Smooth muscle cell (in vitro differentiated cells): ENCODE results near the gene SLC17A8. TPM values are rescaled to one million over a fixed set of nuclear protein-coding genes. Genes with fewer than 3 reads are reported as not detected.
"Not testable (repeated sequence)": the region's sequence is repeated elsewhere in the genome, so short reads cannot be mapped to it uniquely, and the experiment has no call there.

Experiments used
- DNase-seq: peaks from one replicate; lab custom pipeline; 2025; ENCODE audit not compliant: unreplicated experiment; lab: John Stamatoyannopoulos, UW
- H2AFZ ChIP-seq: fragments of 200-600 bp; sonication (generic); 2 replicates; pipeline ENCODE4 v1.6.0; 2016; ENCODE audit warnings: antibody characterized with exemption, low read depth, mild to moderate bottlenecking
- H3F3A ChIP-seq: fragments of 200-600 bp; sonication (generic); 2 replicates; pipeline ENCODE4 v1.6.0; 2017; ENCODE audit warnings: antibody characterized with exemption, low read depth
- H3K27ac ChIP-seq: fragments of 200-600 bp; sonication (generic); 2 replicates; pipeline ENCODE4 v1.5.1; 2016; ENCODE audit warnings: low read depth, mild to moderate bottlenecking
- H3K27me3 ChIP-seq: fragments of 200-600 bp; sonication (generic); 2 replicates; pipeline ENCODE4 v1.6.1; 2016; ENCODE audit warnings: low read depth, mild to moderate bottlenecking
- H3K36me3 ChIP-seq: fragments of 200-600 bp; sonication (generic); 2 replicates; pipeline ENCODE4 v1.5.1; 2016; ENCODE audit warnings: low read depth
- H3K4me1 ChIP-seq: fragments of 200-600 bp; sonication (generic); 2 replicates; pipeline ENCODE4 v1.5.1; 2016; ENCODE audit warnings: low read depth
- H3K4me2 ChIP-seq: fragments of 200-600 bp; sonication (generic); 2 replicates; pipeline ENCODE4 v1.6.0; 2016; ENCODE audit warnings: mild to moderate bottlenecking
- H3K4me3 ChIP-seq: fragments of 200-600 bp; sonication (generic); 2 replicates; pipeline ENCODE4 v1.5.1; 2016; ENCODE audit warnings: mild to moderate bottlenecking
- H3K79me2 ChIP-seq: fragments of 200-600 bp; sonication (generic); 2 replicates; pipeline ENCODE4 v1.6.0; 2016; ENCODE audit warnings: low read depth, mild to moderate bottlenecking
- H3K9ac ChIP-seq: fragments of 200-600 bp; sonication (generic); 2 replicates; pipeline ENCODE4 v1.6.0; 2016; ENCODE audit warnings: low read depth
- H3K9me3 ChIP-seq: fragments of 200-600 bp; sonication (generic); replicated peaks from 2 replicates; pipeline ENCODE4 v1.5.1; 2016; ENCODE audit warnings: low read depth
- H4K20me1 ChIP-seq: fragments of 200-600 bp; sonication (generic); 2 replicates; pipeline ENCODE4 v1.6.0; 2016; ENCODE audit warnings: low read depth
- WGBS: methylation state at CpG from one replicate; pipeline ENCODE4 v1.1.7; 2016; ENCODE audit warnings: low lambda C conversion rate; 5-methylcytosine and 5-hydroxymethylcytosine counted together
- polyA plus RNA-seq: library from polyadenylated mRNA; unstranded; fragments of >200 nt; fragmentation: Nextera tagmentation; extraction: Ambion mirVana; gene quantifications from 2 replicates; pipeline ENCODE4 v1.2.1, GENCODE V29; 2016
- total RNA-seq: library from RNA; depleted of rRNA; stranded (reverse); fragments of >200 nt; gene quantifications from 2 replicates; pipeline ENCODE4 v1.2.3, GENCODE V29; 2014
- TF ChIP-seq, protein P1 (sequence below): fragments of 200-600 bp; sonication (generic); IDR thresholded peaks from 2 replicates; pipeline ENCODE4 v1.5.1; 2017; ENCODE audit warnings: borderline replicate concordance, mild to moderate bottlenecking, antibody characterized with exemption; ENCODE audit not compliant: insufficient read depth, poor library complexity, severe bottlenecking

The SLC17A8 gene
- total and polyA plus RNA-seq, 2 experiments from 2014 or later = not detected

DNA sequence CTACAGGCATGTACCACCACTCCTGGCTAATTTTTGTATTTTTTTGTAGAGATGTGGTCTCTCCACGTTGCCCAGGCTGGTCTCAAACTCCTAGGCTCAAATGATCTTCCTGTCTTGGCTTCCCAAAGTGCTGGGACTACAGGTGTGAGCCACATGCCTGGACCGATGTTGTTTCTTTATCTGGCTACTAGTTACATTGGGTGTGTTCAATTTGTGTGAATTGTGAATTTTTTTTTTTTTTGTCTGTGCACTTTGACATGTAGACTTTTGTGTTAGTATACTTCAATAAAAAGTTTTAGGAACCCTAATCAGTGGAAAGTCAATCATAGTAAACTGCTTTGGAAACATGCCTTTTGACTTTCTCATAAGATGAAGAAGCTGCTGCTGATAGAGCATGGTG, 24.0 kb upstream of the SLC17A8 start:
- no peak overlapping the region for H3K4me3 ChIP-seq
- peaks cover 3% of the 10 kb centered on the region for H3K79me2 ChIP-seq
- no peaks in the 10 kb centered on the region for H3K9me3 ChIP-seq
- no peaks in the 10 kb centered on the region for H3F3A ChIP-seq
- 92% methylated on average over 2 of the region's 2 CpGs for WGBS
- H3K27me3 ChIP-seq = no peaks in the 10 kb centered on the region
- no peak overlapping the region for H2AFZ ChIP-seq
- H3K4me2 ChIP-seq = no peak overlapping the region
- TF ChIP-seq, protein P1, sequence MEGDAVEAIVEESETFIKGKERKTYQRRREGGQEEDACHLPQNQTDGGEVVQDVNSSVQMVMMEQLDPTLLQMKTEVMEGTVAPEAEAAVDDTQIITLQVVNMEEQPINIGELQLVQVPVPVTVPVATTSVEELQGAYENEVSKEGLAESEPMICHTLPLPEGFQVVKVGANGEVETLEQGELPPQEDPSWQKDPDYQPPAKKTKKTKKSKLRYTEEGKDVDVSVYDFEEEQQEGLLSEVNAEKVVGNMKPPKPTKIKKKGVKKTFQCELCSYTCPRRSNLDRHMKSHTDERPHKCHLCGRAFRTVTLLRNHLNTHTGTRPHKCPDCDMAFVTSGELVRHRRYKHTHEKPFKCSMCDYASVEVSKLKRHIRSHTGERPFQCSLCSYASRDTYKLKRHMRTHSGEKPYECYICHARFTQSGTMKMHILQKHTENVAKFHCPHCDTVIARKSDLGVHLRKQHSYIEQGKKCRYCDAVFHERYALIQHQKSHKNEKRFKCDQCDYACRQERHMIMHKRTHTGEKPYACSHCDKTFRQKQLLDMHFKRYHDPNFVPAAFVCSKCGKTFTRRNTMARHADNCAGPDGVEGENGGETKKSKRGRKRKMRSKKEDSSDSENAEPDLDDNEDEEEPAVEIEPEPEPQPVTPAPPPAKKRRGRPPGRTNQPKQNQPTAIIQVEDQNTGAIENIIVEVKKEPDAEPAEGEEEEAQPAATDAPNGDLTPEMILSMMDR = no peak
- no peak overlapping the region for H3K27ac ChIP-seq
- H4K20me1 ChIP-seq = peaks cover 3% of the 10 kb centered on the region
- DNase-seq = no peak
- H3K4me1 ChIP-seq = no peaks in the 10 kb centered on the region
- peaks cover 36% of the 10 kb centered on the region for H3K36me3 ChIP-seq
- H3K9ac ChIP-seq = no peak overlapping the region

DNA sequence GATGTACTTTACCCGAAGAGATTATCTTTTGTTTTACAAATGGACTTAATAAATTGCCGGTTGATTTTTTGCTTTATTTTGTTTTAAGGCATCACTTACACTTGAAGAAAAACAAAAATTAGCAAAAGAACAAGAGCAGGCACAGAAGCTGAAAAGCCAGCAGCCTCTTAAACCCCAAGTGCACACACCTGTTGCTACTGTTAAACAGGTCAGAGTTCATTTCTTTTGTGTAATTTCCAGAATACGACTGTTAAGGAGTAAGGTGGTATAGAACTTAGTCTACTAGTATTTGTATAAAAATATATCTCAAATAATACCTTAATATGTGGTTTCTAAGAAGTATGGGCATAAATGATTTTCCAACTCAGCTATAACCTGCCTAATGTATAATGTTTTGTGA, 19.6 kb upstream of the SLC17A8 start:
- WGBS = 95% methylated on average over 3 of the region's 3 CpGs
- H3K4me2 ChIP-seq = no peak overlapping the region
- DNase-seq = no peak
- H3K9ac ChIP-seq = no peak overlapping the region
- H3K79me2 ChIP-seq = no peaks in the 10 kb centered on the region
- peaks cover 37% of the 10 kb centered on the region for H3K36me3 ChIP-seq
- no peaks in the 10 kb centered on the region for H3K9me3 ChIP-seq
- peaks cover 3% of the 10 kb centered on the region for H4K20me1 ChIP-seq
- no peak overlapping the region for H3K4me3 ChIP-seq
- no peak overlapping the region for H3K27ac ChIP-seq
- H3F3A ChIP-seq = no peaks in the 10 kb centered on the region
- no peaks in the 10 kb centered on the region for H3K27me3 ChIP-seq
- no peak overlapping the region for H2AFZ ChIP-seq
- TF ChIP-seq, protein P1 = no peak
- H3K4me1 ChIP-seq = no peaks in the 10 kb centered on the region

DNA sequence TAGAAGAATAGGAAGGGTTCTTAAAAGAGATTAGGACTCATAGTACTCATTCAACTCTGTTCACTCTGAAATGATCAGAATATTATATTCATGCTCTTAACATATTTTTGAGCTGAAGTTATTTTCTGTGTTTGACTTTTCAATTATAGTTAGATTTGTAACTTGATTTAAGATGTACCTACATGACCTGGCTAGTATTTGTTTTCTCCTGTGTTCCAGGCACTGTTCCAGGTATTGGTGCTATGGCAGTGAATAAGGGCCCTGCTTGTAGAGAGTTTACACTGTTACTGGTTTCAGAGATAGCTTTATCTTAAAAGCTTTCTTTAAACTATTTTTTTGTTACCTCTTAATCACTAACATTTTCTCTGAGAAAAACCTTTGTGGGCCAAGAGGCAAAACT, 19.1 kb upstream of the SLC17A8 start:
- H3K36me3 ChIP-seq = peaks cover 37% of the 10 kb centered on the region
- H2AFZ ChIP-seq = no peak overlapping the region
- no peak overlapping the region for H3K4me3 ChIP-seq
- no peak overlapping the region for H3K9ac ChIP-seq
- H3K4me2 ChIP-seq = no peak overlapping the region
- no peaks in the 10 kb centered on the region for H3K4me1 ChIP-seq
- no peaks in the 10 kb centered on the region for H3F3A ChIP-seq
- TF ChIP-seq, protein P1 = no peak
- DNase-seq = no peak
- no peak overlapping the region for H3K27ac ChIP-seq
- H3K9me3 ChIP-seq = no peaks in the 10 kb centered on the region
- no peaks in the 10 kb centered on the region for H3K79me2 ChIP-seq
- peaks cover 2% of the 10 kb centered on the region for H4K20me1 ChIP-seq
- H3K27me3 ChIP-seq = no peaks in the 10 kb centered on the region

- Histone ChIP-seq H3K9ac (no peak overlapping the region), H3K27me3 (no peaks in the 10 kb centered on the region), H2AFZ (no peak overlapping the region), H3K4me2 (no peak overlapping the region), H3K4me1 (no peaks in the 10 kb centered on the region), H4K20me1 (no peaks in the 10 kb centered on the region), H3K4me3 (no peak overlapping the region), H3F3A (no peaks in the 10 kb centered on the region), H3K9me3 (no peaks in the 10 kb centered on the region), H3K79me2 (no peaks in the 10 kb centered on the region), H3K27ac (no peak overlapping the region), H3K36me3 (peaks cover 35% of the 10 kb centered on the region)
- no peak for DNase-seq
- TF ChIP-seq, protein P1 = no peak
These were observed 17.8 kb upstream of the SLC17A8 start for GRCh38 chr12:100339071-100339470.

- not testable (repeated sequence) for H3K79me2 ChIP-seq, H3K4me2 ChIP-seq, H3K9me3 ChIP-seq, H3K27me3 ChIP-seq, DNase-seq, H4K20me1 ChIP-seq, H3K4me3 ChIP-seq, H3K4me1 ChIP-seq, H3F3A ChIP-seq, H2AFZ ChIP-seq, H3K27ac ChIP-seq, H3K9ac ChIP-seq
- 93% methylated on average over 2 of the region's 2 CpGs for WGBS
- H3K36me3 ChIP-seq = peaks cover 11% of the 10 kb centered on the region
These were observed 14.0 kb upstream of the SLC17A8 start for GRCh38 chr12:100342897-100343296.

DNA sequence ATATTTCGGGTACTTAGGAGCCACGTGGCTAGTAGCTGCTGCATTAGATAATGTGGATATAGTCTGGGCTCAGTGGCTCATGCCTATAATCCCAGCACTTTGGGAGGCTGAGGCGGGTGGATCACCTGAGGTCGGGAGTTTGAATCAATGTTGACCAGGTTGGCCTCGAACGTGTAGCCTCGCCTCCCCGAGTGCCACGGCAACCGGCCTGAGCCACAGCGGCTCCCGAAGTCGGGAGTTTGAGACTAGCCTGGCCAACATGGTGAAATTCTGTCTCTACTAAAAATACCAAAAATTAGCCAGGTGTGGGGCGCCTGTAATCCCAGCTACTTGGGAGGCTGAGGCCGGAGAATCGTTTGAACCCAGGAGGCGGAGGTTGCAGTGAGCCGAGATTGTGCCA, 12.5 kb upstream of the SLC17A8 start:
- not testable (repeated sequence) for H3K4me2 ChIP-seq, H3K79me2 ChIP-seq, H3K4me1 ChIP-seq, H3K27me3 ChIP-seq, H3K4me3 ChIP-seq, H3K9ac ChIP-seq, H3K9me3 ChIP-seq, H3F3A ChIP-seq, H4K20me1 ChIP-seq, H2AFZ ChIP-seq, H3K27ac ChIP-seq, H3K36me3 ChIP-seq, DNase-seq
- WGBS = 96% methylated on average over 18 of the region's 18 CpGs
